ENCODE results near the gene TLE1. TPM values are rescaled to one million over a fixed set of nuclear protein-coding genes. Genes with fewer than 3 reads are reported as not detected.
"Not testable (repeated sequence)": the region's sequence is repeated elsewhere in the genome, so short reads cannot be mapped to it uniquely, and the experiment has no call there.

TLE1 gene
- total RNA-seq, 1 donor from 2014 or later: not detected

DNA sequence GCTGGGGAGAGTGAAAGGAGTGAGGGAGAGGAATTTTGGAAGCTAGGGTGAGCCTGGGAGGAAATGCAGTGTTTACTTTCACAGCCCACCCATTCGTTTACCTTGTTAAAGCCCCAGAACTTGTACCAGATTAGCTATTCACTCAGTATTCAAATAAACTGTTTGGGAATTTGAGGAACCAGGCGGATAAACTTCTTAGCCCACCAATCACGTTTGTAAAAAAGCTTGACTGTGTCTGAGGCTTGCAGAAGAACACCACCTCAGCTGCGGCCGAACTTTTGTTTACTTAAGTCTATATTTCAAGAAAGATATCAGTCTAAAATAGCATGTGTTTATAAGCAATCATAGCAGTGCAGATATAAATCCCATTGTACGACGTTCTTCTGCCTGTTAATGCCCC, 5.2 kb upstream of the TLE1 start:
- peaks cover 6% of the 10 kb centered on the region for H3K4me1 Mint-ChIP-seq
- no peak for DNase-seq
- no peak overlapping the region for H3K4me3 Mint-ChIP-seq
- H3K36me3 Mint-ChIP-seq (ENCODE audit: low read depth): no peaks in the 10 kb centered on the region
- intact Hi-C loops (cut with micrococcal nuclease): no loop called here
- no peak overlapping the region for H3K27ac Mint-ChIP-seq
- H3K9me3 Mint-ChIP-seq: peaks cover 4% of the 10 kb centered on the region
- peaks cover 21% of the 10 kb centered on the region for H3K27me3 Mint-ChIP-seq

DNA sequence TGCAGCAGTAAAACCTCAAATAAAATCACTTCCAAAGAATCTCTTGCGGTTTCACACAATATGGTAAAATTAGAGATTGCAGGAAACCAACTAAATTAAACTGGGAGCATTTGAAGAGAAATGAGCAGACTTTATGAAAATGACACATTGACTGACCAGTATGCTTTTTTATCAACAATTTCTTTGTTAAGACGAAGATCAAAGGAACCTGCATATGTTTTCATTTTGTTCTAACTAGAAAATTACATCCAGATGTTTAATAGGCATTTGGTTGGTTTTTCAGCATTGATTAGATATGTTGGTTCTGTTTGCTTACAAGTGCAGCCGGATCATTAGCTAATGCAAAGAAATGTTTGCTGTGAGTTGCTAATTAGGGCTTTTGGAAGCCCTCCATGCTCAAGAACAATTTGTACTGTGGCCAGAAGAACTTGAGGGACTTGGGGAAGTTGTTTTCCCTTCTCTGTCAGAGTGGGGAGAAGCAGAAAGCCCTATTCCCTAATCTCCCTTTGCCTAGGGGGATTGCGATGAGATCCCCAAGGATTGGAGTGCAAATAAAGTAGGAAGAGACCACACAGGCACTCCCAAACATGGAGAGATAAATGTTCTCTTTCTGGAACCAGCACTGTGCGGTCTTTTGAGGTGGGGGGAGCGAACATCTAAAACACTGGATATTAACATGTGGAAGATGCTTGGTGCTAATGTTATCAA, 4.5 kb upstream of the TLE1 start:
- intact Hi-C loops (cut with micrococcal nuclease): no loop called here
- H3K27me3 Mint-ChIP-seq: peaks cover 23% of the 10 kb centered on the region
- H3K4me1 Mint-ChIP-seq: peaks cover 7% of the 10 kb centered on the region
- no peak overlapping the region for H3K27ac Mint-ChIP-seq
- H3K4me3 Mint-ChIP-seq: no peak overlapping the region
- H3K9me3 Mint-ChIP-seq: peaks cover 4% of the 10 kb centered on the region
- peaks cover 2% of the 10 kb centered on the region for H3K36me3 Mint-ChIP-seq (ENCODE audit: low read depth)
- DNase-seq: no peak

- intact Hi-C loops (cut with micrococcal nuclease): no loop called here
- Mint-ChIP-seq H3K36me3 (ENCODE audit: low read depth) (peaks cover 2% of the 10 kb centered on the region), H3K4me1 (peaks cover 12% of the 10 kb centered on the region), H3K9me3 (peaks cover 4% of the 10 kb centered on the region), H3K4me3 (peak overlapping the region; percentile 83), H3K27me3 (peaks cover 23% of the 10 kb centered on the region), H3K27ac (no peak overlapping the region)
- peak; percentile 53 for DNase-seq
These were observed 1.0 kb upstream of the TLE1 start for GRCh38 chr9:81690251-81690851.

DNA sequence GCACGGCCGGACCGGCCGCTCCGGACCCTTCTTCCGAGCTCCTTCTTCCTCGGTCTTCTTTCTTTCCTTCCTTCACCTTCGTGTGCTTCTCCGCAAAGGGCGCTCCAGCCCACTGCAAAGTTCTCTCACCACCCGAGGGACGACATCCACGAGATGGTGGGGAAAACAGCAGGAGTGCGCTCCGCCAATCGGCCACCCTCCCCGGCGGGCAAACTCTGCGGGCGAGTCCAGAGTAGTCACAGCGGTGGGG, 329 bp downstream of the TLE1 start:
- H3K9me3 Mint-ChIP-seq; DNase-seq; H3K36me3 Mint-ChIP-seq (ENCODE audit: low read depth); intact Hi-C loops (cut with micrococcal nuclease): not testable (repeated sequence)
- H3K27ac Mint-ChIP-seq: peak overlapping the region; percentile 61
- H3K4me1 Mint-ChIP-seq: peaks cover 12% of the 10 kb centered on the region
- H3K4me3 Mint-ChIP-seq: peak overlapping the region; percentile 85
- H3K27me3 Mint-ChIP-seq: peaks cover 23% of the 10 kb centered on the region

DNA sequence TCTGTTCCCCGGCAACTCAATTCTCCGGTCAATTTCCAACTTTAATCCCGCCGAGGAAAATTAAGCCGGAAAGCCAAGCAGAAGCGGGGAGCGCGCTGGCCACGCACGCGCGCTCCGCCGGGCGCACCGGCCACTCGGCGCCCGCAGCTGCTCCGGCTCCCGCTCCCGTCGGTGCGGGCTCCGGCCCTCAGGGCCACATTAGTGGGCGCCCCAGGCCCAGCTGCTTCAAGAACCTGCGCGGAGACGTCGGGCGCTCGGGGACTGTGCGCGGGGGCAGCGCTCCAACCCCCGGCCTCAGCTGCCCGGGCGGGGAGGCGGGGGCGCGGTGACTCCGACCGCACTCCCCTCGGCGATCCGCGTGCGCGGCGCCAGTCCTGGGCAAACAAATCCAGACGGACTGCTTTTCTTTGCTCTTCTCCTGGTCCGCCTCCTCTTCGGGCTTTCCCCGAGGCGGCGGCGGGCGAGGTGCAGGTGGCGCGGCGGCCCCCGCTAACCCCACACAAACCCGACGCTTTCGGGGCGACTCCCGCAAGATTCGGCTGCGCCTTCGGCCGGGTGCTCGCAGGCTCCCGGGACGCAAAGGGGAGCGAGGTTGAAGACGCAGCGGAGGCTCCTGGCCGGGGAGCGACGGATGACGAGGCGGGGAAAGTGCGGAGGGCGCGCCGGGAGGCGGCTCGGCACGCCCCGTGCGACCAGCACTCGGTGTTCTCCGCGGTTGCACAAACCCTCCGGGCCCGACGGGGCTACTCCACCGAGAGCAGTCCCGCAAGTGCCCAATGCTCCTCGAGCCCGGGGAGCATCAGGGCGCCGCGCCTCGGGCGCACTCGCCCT, 870 bp downstream of the TLE1 start:
- Mint-ChIP-seq H3K4me3 (peak overlapping the region; percentile 85), H3K27me3 (peaks cover 23% of the 10 kb centered on the region), H3K4me1 (peaks cover 12% of the 10 kb centered on the region)
- DNase-seq: peak; percentile 67
- H3K9me3 Mint-ChIP-seq; H3K27ac Mint-ChIP-seq; H3K36me3 Mint-ChIP-seq (ENCODE audit: low read depth); intact Hi-C loops (cut with micrococcal nuclease): not testable (repeated sequence)

DNA sequence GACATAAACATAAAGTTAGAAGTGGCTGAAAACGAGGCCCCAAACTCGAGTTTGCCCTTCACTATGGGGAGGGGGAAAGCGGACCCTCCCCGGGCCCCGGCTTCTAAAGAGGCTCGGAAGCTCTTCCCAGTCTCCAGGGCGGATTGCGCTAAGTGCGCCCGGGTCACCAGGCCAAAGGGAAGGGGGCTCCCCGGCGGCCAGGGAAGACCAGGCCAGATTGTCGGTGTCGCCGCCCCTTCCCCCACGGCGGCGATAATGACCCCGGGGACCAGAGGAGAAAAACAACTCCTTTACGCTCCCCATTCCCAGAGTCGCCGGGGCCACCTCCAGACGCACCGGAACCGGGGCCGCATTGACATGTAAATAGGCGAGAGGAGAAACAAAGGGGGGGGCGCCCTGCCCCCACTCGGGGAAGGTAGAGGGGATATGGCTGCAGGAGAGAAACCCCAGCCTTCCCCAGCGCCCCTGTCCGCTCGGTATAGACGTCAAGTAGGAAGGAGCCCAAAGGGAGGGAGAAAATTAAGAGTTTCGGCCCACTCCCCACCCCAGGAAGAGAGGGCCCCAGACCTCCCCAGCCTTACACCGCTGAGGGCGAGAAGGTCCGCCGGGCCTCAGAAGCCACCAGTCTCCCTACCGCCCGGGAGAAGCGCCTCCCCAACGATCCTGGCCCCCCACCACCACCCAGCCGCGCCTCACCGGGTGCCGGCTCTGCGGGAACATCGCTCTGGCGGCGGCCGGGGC, 1.7 kb downstream of the TLE1 start:
- peak overlapping the region; percentile 22 for H3K27ac Mint-ChIP-seq
- peaks cover 26% of the 10 kb centered on the region for H3K27me3 Mint-ChIP-seq
- H3K36me3 Mint-ChIP-seq (ENCODE audit: low read depth): peaks cover 2% of the 10 kb centered on the region
- peaks cover 4% of the 10 kb centered on the region for H3K9me3 Mint-ChIP-seq
- intact Hi-C loops (cut with micrococcal nuclease): no loop called here
- DNase-seq: no peak
- peaks cover 12% of the 10 kb centered on the region for H3K4me1 Mint-ChIP-seq
- peak overlapping the region; percentile 60 for H3K4me3 Mint-ChIP-seq

DNA sequence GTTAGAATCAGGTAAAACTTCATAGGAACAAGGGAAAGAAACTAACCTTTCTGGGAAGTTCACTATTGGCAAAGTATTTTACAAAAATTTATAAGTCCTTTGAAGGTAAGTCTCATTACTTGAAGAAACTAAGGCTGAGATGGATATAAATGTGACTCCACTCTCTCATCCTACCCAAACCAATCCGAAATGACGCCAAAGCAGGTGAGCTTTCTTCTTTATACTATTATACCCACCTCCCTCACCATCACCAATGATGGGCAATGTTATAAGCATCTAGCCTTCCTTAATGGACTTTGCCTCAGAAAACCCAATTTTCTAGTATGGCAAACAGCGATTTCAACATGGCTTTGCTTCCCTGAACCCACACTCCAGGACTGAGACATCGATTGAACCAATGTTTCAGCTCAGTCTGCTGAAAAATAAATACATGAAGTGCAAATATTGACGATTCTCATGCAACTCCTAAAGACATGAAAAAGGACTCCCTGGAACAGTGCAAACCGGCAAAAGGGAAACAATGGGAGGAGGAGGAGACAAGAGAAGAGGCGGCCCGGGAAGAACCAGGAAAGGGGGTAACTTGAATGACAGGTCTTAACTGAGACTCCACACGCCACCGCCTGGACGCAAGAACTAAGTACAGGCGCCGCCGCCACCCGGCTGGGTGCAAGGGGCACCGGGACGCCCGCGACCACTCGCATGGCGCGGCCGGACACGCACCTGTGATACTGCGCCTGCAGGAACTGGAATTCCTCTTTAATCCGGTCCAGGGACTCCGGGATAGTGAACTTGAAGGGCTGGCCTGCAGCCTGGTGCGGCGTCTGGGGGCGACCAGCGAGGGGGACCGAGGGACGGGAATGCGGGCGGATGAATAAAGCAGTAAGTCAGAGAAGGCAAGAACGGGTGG, 2.5 kb downstream of the TLE1 start:
- Mint-ChIP-seq H3K27me3 (peaks cover 29% of the 10 kb centered on the region), H3K4me3 (peak overlapping the region; percentile 60), H3K36me3 (ENCODE audit: low read depth) (peaks cover 2% of the 10 kb centered on the region), H3K27ac (no peak overlapping the region), H3K4me1 (peaks cover 15% of the 10 kb centered on the region), H3K9me3 (peaks cover 4% of the 10 kb centered on the region)
- DNase-seq: peak; percentile 59
- intact Hi-C loops (cut with micrococcal nuclease): no loop called here

DNA sequence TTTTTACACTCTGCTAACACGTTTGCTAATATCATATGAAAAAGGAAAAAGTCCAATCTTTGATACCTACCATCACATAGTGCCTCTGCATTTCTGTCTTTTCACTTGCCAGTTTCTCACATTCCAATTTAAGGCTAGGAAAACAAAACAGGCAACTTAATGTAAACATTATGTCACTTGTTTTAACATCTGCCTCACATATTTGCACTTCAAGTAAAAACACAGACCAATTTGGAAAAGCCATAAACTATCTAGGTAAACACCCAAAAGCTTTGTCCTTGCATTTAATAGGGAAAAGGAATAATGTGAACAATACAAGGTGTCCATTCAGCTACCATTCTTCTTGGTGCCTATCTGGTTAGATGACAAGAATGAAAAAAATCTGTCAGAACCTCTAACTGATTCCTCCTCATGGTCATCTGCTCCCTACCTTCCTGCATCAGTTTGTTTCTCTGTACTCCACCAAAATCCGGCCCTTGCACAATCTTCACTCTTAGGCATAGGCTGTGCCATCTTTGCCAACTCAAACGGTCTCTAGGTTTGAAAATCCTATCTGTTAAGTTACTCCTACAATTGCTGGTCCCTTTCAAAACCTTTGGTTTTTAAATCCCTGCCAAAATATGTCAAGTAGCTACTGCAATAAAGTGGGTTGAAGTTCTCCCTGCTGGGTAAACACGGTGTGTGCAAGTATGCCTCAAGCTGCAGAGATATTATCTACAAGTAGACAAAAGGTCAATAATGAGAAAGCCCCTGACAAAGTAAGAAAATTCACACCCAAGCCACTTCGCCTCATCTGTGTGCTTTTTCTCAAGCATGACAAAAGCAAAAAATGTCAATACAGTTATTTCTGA, 3.4 kb downstream of the TLE1 start:
- H3K36me3 Mint-ChIP-seq (ENCODE audit: low read depth): peaks cover 2% of the 10 kb centered on the region
- peaks cover 4% of the 10 kb centered on the region for H3K9me3 Mint-ChIP-seq
- intact Hi-C loops (cut with micrococcal nuclease): no loop called here
- peaks cover 15% of the 10 kb centered on the region for H3K4me1 Mint-ChIP-seq
- no peak overlapping the region for H3K27ac Mint-ChIP-seq
- peaks cover 28% of the 10 kb centered on the region for H3K27me3 Mint-ChIP-seq
- no peak for DNase-seq
- no peak overlapping the region for H3K4me3 Mint-ChIP-seq

- H3K4me1 Mint-ChIP-seq: peaks cover 9% of the 10 kb centered on the region
- intact Hi-C loops (cut with micrococcal nuclease): no loop called here
- H3K27me3 Mint-ChIP-seq: peaks cover 23% of the 10 kb centered on the region
- no peak overlapping the region for H3K4me3 Mint-ChIP-seq
- no peak for DNase-seq
- H3K9me3 Mint-ChIP-seq: no peaks in the 10 kb centered on the region
- H3K27ac Mint-ChIP-seq: no peak overlapping the region
- H3K36me3 Mint-ChIP-seq (ENCODE audit: low read depth): peaks cover 2% of the 10 kb centered on the region
These were observed 4.7 kb downstream of the TLE1 start for GRCh38 chr9:81684635-81685034.

- Mint-ChIP-seq H3K4me3 (no peak overlapping the region), H3K9me3 (no peaks in the 10 kb centered on the region), H3K36me3 (ENCODE audit: low read depth) (no peaks in the 10 kb centered on the region), H3K27me3 (peaks cover 20% of the 10 kb centered on the region), H3K4me1 (peaks cover 7% of the 10 kb centered on the region), H3K27ac (no peak overlapping the region)
- intact Hi-C loops (cut with micrococcal nuclease): no loop called here
- no peak for DNase-seq
These were observed 5.6 kb downstream of the TLE1 start for GRCh38 chr9:81683704-81684103.

GRCh38 chr9:81683238-81683637, 6.1 kb downstream of the TLE1 start:
- Mint-ChIP-seq H3K4me1 (peaks cover 7% of the 10 kb centered on the region), H3K27me3 (peaks cover 20% of the 10 kb centered on the region), H3K9me3 (no peaks in the 10 kb centered on the region), H3K27ac (no peak overlapping the region), H3K4me3 (no peak overlapping the region), H3K36me3 (ENCODE audit: low read depth) (no peaks in the 10 kb centered on the region)
- intact Hi-C loops (cut with micrococcal nuclease): no loop called here
- DNase-seq: no peak

DNA sequence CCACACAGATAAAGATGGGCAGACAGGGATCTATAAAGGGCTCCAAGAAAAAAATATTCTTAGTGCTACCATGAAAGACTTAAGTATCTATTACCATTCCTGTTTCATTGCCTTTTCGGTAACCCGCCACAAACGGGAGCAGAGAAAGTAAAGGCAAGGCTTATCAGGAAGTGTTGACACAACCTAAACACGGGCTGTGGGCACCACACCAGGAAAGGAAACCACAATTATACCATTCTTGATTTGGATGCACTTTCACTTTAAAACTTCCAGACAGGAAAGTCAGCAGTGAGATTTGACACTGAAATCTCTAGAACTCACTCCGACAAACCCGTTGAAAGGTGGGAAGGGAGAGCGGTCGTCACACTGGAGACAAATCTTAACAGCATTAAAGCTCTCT, 6.5 kb downstream of the TLE1 start:
- no peak for DNase-seq
- Mint-ChIP-seq H3K27ac (no peak overlapping the region), H3K4me1 (peaks cover 7% of the 10 kb centered on the region), H3K27me3 (peaks cover 20% of the 10 kb centered on the region), H3K4me3 (no peak overlapping the region), H3K9me3 (no peaks in the 10 kb centered on the region), H3K36me3 (ENCODE audit: low read depth) (no peaks in the 10 kb centered on the region)
- intact Hi-C loops (cut with micrococcal nuclease): no loop called here
